Measurements from ENCODE around the gene ANKFY1. TPM values are rescaled to one million over a fixed set of nuclear protein-coding genes. Genes with fewer than 3 reads are reported as not detected.

Gene ANKFY1
- total RNA-seq, 4 donors from 2014 or later: 43.3 to 49.8 (median 46.7) TPM

DNA sequence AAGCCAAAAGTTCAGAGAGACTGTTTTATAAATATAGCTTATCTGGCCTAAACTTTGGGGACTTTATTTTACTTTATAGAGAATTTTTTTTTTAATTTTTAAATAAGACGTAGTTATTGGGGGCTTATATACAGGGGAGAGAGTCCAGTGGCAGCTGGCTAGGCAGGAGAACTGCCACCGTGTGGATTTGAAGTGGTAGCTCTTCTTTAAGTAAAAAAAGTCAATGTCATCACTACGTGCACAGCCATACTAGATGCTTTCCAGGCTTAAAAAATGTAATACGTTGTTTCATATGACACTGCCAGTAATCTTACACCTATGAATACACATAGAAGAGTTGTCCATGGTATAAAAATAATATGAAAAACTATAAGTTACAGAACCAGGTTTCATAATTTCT, 31.9 kb upstream of the ANKFY1 start:
- TF ChIP-seq, protein P1, sequence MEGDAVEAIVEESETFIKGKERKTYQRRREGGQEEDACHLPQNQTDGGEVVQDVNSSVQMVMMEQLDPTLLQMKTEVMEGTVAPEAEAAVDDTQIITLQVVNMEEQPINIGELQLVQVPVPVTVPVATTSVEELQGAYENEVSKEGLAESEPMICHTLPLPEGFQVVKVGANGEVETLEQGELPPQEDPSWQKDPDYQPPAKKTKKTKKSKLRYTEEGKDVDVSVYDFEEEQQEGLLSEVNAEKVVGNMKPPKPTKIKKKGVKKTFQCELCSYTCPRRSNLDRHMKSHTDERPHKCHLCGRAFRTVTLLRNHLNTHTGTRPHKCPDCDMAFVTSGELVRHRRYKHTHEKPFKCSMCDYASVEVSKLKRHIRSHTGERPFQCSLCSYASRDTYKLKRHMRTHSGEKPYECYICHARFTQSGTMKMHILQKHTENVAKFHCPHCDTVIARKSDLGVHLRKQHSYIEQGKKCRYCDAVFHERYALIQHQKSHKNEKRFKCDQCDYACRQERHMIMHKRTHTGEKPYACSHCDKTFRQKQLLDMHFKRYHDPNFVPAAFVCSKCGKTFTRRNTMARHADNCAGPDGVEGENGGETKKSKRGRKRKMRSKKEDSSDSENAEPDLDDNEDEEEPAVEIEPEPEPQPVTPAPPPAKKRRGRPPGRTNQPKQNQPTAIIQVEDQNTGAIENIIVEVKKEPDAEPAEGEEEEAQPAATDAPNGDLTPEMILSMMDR (IDR thresholded peaks at IDR 0.05): no peak
- TF ChIP-seq EP300 (IDR thresholded peaks at IDR 0.05) (no peak), POLR2A (IDR thresholded peaks at IDR 0.05) (no peak)
- WGBS, 2 donors: 59 to 65% methylated on average over 4 of the region's 4 CpGs
- no peak for DNase-seq (ENCODE audit: low spot score in 2 of 2)

DNA sequence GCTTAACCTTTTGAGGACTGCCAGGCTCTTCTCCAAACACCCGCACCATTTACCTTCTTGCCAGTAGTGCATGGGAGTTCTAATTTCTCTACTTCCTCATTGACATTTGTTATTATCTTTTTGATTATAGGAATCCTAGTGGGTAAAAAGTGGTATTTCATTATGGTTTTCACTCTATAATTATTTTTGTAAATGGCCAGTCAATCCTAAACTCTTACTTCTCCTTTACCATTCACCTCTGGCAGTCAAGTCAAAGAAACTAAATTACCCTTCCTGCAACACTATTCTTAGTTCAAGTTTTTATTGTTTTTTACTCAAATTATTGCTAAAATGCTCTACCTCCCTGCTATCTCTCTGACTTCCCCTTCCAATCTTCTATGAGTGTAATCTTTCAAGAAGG, 29.8 kb upstream of the ANKFY1 start:
- DNase-seq (ENCODE audit: low spot score in 2 of 2): no peak
- peaks cover 0 to 18% (median 6%) of the 10 kb centered on the region in 3 donors for H3K36me3 ChIP-seq
- H3K4me1 ChIP-seq: peaks cover 0 to 15% (median 0%) of the 10 kb centered on the region in 4 donors
- no peaks in the 10 kb centered on the region for H3K27me3 ChIP-seq
- H3K27ac ChIP-seq: no peak overlapping the region
- TF ChIP-seq EP300 (IDR thresholded peaks at IDR 0.05) (no peak), POLR2A (IDR thresholded peaks at IDR 0.05) (no peak)
- TF ChIP-seq, protein P1 (IDR thresholded peaks at IDR 0.05): no peak
- H3K9me3 ChIP-seq: no peaks in the 10 kb centered on the region
- 92 to 98% methylated on average over 1 of the region's 1 CpG for WGBS, 2 donors
- no peak overlapping the region for H3K4me3 ChIP-seq

More for the DNA sequence above, 31.9 kb upstream of the ANKFY1 start:
- H3K4me1 ChIP-seq: peaks cover 0 to 18% (median 0%) of the 10 kb centered on the region in 4 donors
- no peak overlapping the region for H3K27ac ChIP-seq
- H3K27me3 ChIP-seq: no peaks in the 10 kb centered on the region
- peaks cover 0 to 12% (median 0%) of the 10 kb centered on the region in 3 donors for H3K36me3 ChIP-seq
- H3K4me3 ChIP-seq: no peak overlapping the region
- no peaks in the 10 kb centered on the region for H3K9me3 ChIP-seq

DNA sequence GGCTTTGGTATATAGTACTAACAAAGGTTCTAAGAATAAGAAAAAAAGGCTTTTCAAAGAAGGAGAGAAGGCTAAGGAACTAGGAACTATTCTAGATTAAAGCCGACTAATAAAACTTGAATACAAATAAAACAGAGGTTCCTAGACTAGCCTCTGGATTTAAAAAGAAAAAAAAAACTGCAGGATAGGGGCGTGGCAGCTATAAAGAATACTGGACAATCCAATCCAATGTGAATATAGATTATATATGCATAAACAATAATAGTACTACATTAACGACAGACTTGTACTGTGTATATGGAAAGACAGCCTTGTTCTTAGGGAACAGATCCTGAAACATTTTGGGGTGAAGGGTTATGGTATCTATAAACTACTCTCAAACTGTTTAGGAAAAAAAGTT, 23.9 kb upstream of the ANKFY1 start:
- Histone ChIP-seq H3K9me3 (no peaks in the 10 kb centered on the region), H3K27me3 (no peaks in the 10 kb centered on the region), H3K4me1 (no peaks in the 10 kb centered on the region), H3K27ac (no peak overlapping the region), H3K36me3 (peaks cover 0 to 31% (median 6%) of the 10 kb centered on the region in 3 donors), H3K4me3 (no peak overlapping the region)
- 90 to 95% methylated on average over 3 of the region's 3 CpGs for WGBS, 2 donors
- TF ChIP-seq POLR2A (IDR thresholded peaks at IDR 0.05): no peak
- TF ChIP-seq, protein P1 (IDR thresholded peaks at IDR 0.05): no peak
- TF ChIP-seq EP300 (IDR thresholded peaks at IDR 0.05): no peak
- DNase-seq (ENCODE audit: low spot score in 2 of 2): no peak

DNA sequence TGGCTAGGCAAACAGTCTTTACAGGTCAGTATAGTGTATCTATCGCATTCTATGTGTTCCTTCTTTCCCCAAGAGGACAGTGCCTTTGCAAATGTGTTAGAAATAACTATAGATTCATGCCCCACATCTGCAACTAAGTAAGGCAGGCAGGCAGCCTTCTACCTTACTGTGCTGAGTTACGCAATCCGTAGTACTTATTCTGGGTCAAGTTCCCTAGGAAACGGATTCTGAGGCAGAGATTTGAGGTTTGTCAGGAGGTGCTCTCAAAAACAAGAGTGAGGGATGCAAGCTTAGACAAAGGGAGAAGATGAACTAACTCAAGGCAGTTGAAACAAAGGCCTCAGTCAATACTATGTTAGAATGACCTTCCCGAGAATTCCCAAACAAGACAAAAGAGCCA, 12.7 kb upstream of the ANKFY1 start:
- WGBS, 2 donors: 93 to 94% methylated on average over 5 of the region's 5 CpGs
- TF ChIP-seq, protein P1 (IDR thresholded peaks at IDR 0.05): no peak
- no peak for TF ChIP-seq POLR2A (IDR thresholded peaks at IDR 0.05)
- no peak for TF ChIP-seq EP300 (IDR thresholded peaks at IDR 0.05)

DNA sequence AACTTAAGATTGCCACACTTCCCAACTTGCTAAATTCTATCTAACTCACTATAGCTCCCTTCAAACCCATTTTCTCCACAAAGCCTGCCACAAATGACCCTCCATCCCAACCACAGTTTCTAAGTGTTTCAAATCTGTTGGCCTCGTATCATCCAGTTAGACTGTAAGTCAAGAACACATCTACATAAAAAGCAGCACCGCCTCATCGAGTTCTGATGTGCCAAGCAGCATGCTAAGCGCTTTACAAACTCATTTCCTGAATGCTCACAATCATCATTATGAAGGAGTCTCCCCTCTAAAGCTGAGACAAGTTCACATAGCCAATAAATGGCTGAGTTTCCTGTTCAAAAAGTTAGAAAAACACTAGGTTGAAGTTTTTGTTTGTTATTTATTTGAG, 9.2 kb upstream of the ANKFY1 start:
- WGBS, 2 donors: 92 to 93% methylated on average over 4 of the region's 4 CpGs
- no peak overlapping the region for H3K27ac ChIP-seq
- H3K4me3 ChIP-seq: no peak overlapping the region
- no peak for DNase-seq (ENCODE audit: low spot score in 2 of 2)
- peaks cover 0 to 25% (median 0%) of the 10 kb centered on the region in 3 donors for H3K36me3 ChIP-seq
- no peak for TF ChIP-seq POLR2A (IDR thresholded peaks at IDR 0.05)
- TF ChIP-seq, protein P1 (IDR thresholded peaks at IDR 0.05): no peak
- no peak for TF ChIP-seq EP300 (IDR thresholded peaks at IDR 0.05)
- H3K4me1 ChIP-seq: no peaks in the 10 kb centered on the region
- no peaks in the 10 kb centered on the region for H3K9me3 ChIP-seq
- H3K27me3 ChIP-seq: no peaks in the 10 kb centered on the region

More for the DNA sequence above, 12.7 kb upstream of the ANKFY1 start:
- no peaks in the 10 kb centered on the region for H3K4me1 ChIP-seq
- no peaks in the 10 kb centered on the region for H3K9me3 ChIP-seq
- H3K4me3 ChIP-seq: no peak overlapping the region
- no peaks in the 10 kb centered on the region for H3K27me3 ChIP-seq
- no peak overlapping the region for H3K27ac ChIP-seq
- no peak for DNase-seq (ENCODE audit: low spot score in 2 of 2)
- H3K36me3 ChIP-seq: peaks cover 0 to 26% (median 0%) of the 10 kb centered on the region in 3 donors

All from tibial nerve (tissue), 4 donors.